MCF 10A (cell line): ENCODE measurements around the gene CISD3. TPM values are rescaled to one million over a fixed set of nuclear protein-coding genes. Genes with fewer than 3 reads are reported as not detected.

Experiments used
- BruUV-seq: library from RNA; stranded (reverse); fragments of 400-500 nt; replicated peaks from 2 replicates; lab custom pipeline; 2021; lab: Mats Ljungman, UMichigan
- CTCF ChIA-PET: fragments of 300-600 bp; sonication (Branson Sonifier 250); formaldehyde crosslinking; extraction: SDS; loops from one replicate; lab custom pipeline; 2021; ENCODE audit warnings: antibody characterized with exemption, inconsistent platforms; lab: Yijun Ruan, JAX
- POLR2A ChIA-PET: fragments of 300-600, 350-650 bp; sonication (Branson Sonifier 250); formaldehyde crosslinking; extraction: SDS; loops from one replicate; lab custom pipeline; 2020; ENCODE audit warnings: antibody characterized with exemption, inconsistent platforms; lab: Yijun Ruan, JAX
- DNase-seq: peaks from one replicate; pipeline ENCODE4 v3.0.0-alpha.2; 2018; ENCODE audit not compliant: unreplicated experiment
- H3K27ac Mint-ChIP-seq: one replicate; pipeline ENCODE4 v1.8.0; 2022; ENCODE audit warnings: mild to moderate bottlenecking, low read depth, mixed read lengths; ENCODE audit not compliant: unreplicated experiment
- H3K27me3 Mint-ChIP-seq: one replicate; pipeline ENCODE4 v1.8.0; 2022; ENCODE audit warnings: mixed read lengths; ENCODE audit not compliant: insufficient read depth, unreplicated experiment
- H3K36me3 Mint-ChIP-seq: one replicate; pipeline ENCODE4 v1.8.0; 2022; ENCODE audit warnings: mild to moderate bottlenecking, moderate library complexity, mixed read lengths; ENCODE audit not compliant: insufficient read depth, unreplicated experiment
- H3K4me1 Mint-ChIP-seq: one replicate; pipeline ENCODE4 v1.8.0; 2022; ENCODE audit warnings: mixed read lengths; ENCODE audit not compliant: insufficient read depth, unreplicated experiment
- H3K4me3 Mint-ChIP-seq: one replicate; pipeline ENCODE4 v1.8.0; 2022; ENCODE audit warnings: mild to moderate bottlenecking, moderate library complexity, mixed read lengths; ENCODE audit not compliant: unreplicated experiment
- H3K9me3 Mint-ChIP-seq: one replicate; pipeline ENCODE4 v1.8.0; 2022; ENCODE audit warnings: mixed read lengths; ENCODE audit not compliant: unreplicated experiment
- intact Hi-C: fragments of 100-400 bp; cut with micrococcal nuclease; formaldehyde crosslinking; loops from 2 replicates; pipeline ENCODE4 v1.14.1; 2022
- total RNA-seq: library from RNA; stranded (reverse); gene quantifications from 2 replicates; pipeline ENCODE4 v1.2.3, GENCODE V29; 2022
- TF ChIP-seq, protein P1 (sequence below): fragments of 200-600 bp; IDR thresholded peaks from one replicate; pipeline ENCODE4 v1.8.0; 2022; ENCODE audit warnings: antibody characterized with exemption, mild to moderate bottlenecking; ENCODE audit not compliant: unreplicated experiment

Gene CISD3
- total RNA-seq, 1 experiment from 2014 or later: 42.0 TPM

GRCh38 chr17:38738007-38738662, 8.0 kb downstream of the CISD3 start:
- TF ChIP-seq, protein P1, sequence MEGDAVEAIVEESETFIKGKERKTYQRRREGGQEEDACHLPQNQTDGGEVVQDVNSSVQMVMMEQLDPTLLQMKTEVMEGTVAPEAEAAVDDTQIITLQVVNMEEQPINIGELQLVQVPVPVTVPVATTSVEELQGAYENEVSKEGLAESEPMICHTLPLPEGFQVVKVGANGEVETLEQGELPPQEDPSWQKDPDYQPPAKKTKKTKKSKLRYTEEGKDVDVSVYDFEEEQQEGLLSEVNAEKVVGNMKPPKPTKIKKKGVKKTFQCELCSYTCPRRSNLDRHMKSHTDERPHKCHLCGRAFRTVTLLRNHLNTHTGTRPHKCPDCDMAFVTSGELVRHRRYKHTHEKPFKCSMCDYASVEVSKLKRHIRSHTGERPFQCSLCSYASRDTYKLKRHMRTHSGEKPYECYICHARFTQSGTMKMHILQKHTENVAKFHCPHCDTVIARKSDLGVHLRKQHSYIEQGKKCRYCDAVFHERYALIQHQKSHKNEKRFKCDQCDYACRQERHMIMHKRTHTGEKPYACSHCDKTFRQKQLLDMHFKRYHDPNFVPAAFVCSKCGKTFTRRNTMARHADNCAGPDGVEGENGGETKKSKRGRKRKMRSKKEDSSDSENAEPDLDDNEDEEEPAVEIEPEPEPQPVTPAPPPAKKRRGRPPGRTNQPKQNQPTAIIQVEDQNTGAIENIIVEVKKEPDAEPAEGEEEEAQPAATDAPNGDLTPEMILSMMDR: no peak
- no TSS peak for BruUV-seq
- H3K4me3 Mint-ChIP-seq: no peak overlapping the region
- H3K27me3 Mint-ChIP-seq: no peaks in the 10 kb centered on the region
- no peaks in the 10 kb centered on the region for H3K9me3 Mint-ChIP-seq
- no peak overlapping the region for H3K27ac Mint-ChIP-seq
- DNase-seq: no peak
- intact Hi-C loops: no loop called here
- ChIA-PET CTCF (interaction anchor here (0.9 to 6.0 kb wide), 4 partner anchors 9 to 70 kb away, joined by 3 to 37 read pairs (median 4); no protein-coding TSS in a partner anchor), POLR2A (interaction anchor here (1.2 kb wide), 1 partner anchor 14 kb away, joined by 4 read pairs; the partner anchor contains the start of gene PSMB3)
- peaks cover 20% of the 10 kb centered on the region for H3K4me1 Mint-ChIP-seq
- H3K36me3 Mint-ChIP-seq: peaks cover 72% of the 10 kb centered on the region

- H3K4me3 Mint-ChIP-seq: no peak overlapping the region
- no peak for DNase-seq
- TF ChIP-seq, protein P1: no peak
- H3K27me3 Mint-ChIP-seq: no peaks in the 10 kb centered on the region
- no TSS peak for BruUV-seq
- H3K27ac Mint-ChIP-seq: no peak overlapping the region
- ChIA-PET POLR2A (no interaction called here), CTCF (interaction anchor here (1.7 kb wide), 1 partner anchor 9 kb away, joined by 3 read pairs; no protein-coding TSS in a partner anchor)
- intact Hi-C loops: no loop called here
- no peaks in the 10 kb centered on the region for H3K9me3 Mint-ChIP-seq
- peaks cover 17% of the 10 kb centered on the region for H3K4me1 Mint-ChIP-seq
- H3K36me3 Mint-ChIP-seq: peaks cover 73% of the 10 kb centered on the region
Measured at GRCh38 chr17:38738686-38739085, 8.5 kb downstream of the CISD3 start.

DNA sequence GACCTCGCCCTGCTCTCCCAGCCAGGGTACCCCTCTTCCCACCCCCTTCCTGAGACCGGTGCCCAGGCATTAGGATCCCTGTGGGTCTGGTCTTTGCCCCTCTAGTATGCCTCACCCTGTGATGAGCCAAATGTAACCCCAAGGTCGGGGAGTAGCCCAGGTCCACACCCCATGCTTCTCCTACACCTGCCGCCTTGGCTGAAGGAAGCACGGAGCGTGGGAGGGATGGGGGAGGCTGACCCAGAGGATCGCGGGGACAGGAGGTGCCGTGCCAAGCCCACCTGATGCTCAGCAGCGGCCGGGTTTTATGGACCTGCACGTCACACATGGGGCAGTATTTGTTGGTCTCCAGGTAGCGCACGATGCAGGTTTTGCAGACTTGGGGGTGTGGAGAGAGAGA, 9.2 kb downstream of the CISD3 start:
- BruUV-seq: no TSS peak
- peaks cover 22% of the 10 kb centered on the region for H3K4me1 Mint-ChIP-seq
- TF ChIP-seq, protein P1: no peak
- CTCF ChIA-PET: interaction anchor here (1.1 kb wide), 1 partner anchor 8 kb away, joined by 3 read pairs; no protein-coding TSS in a partner anchor
- no peak for DNase-seq
- H3K27ac Mint-ChIP-seq: no peak overlapping the region
- intact Hi-C loops: no loop called here
- no peak overlapping the region for H3K4me3 Mint-ChIP-seq
- H3K36me3 Mint-ChIP-seq: peaks cover 67% of the 10 kb centered on the region
- POLR2A ChIA-PET: no interaction called here
- no peaks in the 10 kb centered on the region for H3K9me3 Mint-ChIP-seq
- no peaks in the 10 kb centered on the region for H3K27me3 Mint-ChIP-seq

DNA sequence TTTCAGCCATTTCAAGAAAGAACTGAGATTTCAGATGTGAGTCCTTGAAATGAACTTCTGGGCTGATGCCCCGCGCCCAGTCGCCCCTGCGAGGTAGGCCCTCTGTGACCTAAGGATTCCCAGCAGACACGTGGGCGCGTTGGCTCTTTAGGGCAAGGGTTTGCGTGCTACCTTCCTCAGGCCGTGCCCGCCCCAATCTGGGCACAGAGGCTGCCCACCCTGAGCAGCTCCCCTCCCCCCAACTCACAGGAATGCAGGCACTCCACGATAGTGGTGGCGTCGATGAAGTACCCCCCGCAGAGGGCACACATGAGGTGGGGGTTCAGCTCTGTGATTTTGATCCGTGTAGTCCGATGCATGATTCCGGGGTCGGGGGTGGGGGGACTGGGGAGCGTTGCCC, 9.9 kb downstream of the CISD3 start:
- intact Hi-C loops: no loop called here
- H3K4me1 Mint-ChIP-seq: peaks cover 22% of the 10 kb centered on the region
- H3K27me3 Mint-ChIP-seq: no peaks in the 10 kb centered on the region
- POLR2A ChIA-PET: interaction anchor here (0.7 kb wide), 1 partner anchor 9 kb away, joined by 3 read pairs; no protein-coding TSS in a partner anchor
- DNase-seq: no peak
- CTCF ChIA-PET: interaction anchor here (1.1 kb wide), 1 partner anchor 9 kb away, joined by 3 read pairs; no protein-coding TSS in a partner anchor
- TF ChIP-seq, protein P1: no peak
- no peaks in the 10 kb centered on the region for H3K9me3 Mint-ChIP-seq
- no peak overlapping the region for H3K27ac Mint-ChIP-seq
- H3K36me3 Mint-ChIP-seq: peaks cover 65% of the 10 kb centered on the region
- no TSS peak for BruUV-seq
- H3K4me3 Mint-ChIP-seq: no peak overlapping the region
